ENCODE measurements around the gene CCDC88C.

DNA sequence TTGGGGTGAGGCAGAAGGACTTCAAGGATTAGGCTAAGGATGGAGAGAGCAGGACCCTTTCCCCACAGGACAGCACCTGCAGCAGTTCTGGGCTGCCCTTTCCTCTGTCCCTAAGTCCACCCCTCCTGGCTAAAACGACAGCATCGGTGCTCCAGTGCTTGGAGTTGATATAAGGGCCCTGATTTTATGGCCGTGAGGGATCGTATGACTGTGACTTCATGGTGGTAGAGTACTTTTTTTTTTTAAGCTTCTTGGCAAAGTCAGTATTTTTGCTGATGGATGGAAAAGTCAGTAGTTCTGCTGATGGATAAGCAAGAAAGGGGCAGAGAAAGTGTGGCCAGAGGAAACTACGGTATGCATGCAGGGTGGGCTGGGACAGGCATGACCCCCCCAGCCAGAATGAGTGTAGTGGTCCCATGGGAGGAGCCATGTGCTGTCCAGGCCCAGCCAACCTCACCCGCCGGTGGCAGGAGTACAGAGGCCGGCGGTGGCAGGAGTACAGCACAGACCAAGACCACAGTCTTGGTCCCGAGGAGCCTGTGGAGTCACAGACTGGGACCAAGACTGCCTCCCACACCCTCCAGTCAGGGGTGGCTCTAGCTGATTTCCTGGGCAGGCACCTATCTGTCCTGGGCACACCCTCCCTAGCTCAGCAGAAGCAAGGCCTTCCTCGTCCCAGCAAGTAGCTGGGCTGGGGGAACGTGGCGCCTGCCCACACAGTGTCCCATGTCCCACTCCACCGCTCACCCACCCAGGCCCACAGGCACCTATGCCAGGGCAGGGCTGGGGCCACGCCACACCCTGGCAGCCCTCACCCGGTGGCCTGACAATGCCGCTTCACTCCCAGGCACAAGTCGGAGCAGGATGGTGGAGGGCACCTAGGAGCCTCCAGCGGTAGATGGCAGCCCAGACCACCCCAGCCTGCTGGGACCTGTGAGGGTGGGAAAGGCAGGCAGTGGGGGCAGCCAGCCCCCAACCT, 46.3 kb downstream of the CCDC88C start:
- no peak for TF ChIP-seq POLR2A (IDR thresholded peaks at IDR 0.05; ENCODE audit: low read depth, low read length)
- TF ChIP-seq, protein P1, sequence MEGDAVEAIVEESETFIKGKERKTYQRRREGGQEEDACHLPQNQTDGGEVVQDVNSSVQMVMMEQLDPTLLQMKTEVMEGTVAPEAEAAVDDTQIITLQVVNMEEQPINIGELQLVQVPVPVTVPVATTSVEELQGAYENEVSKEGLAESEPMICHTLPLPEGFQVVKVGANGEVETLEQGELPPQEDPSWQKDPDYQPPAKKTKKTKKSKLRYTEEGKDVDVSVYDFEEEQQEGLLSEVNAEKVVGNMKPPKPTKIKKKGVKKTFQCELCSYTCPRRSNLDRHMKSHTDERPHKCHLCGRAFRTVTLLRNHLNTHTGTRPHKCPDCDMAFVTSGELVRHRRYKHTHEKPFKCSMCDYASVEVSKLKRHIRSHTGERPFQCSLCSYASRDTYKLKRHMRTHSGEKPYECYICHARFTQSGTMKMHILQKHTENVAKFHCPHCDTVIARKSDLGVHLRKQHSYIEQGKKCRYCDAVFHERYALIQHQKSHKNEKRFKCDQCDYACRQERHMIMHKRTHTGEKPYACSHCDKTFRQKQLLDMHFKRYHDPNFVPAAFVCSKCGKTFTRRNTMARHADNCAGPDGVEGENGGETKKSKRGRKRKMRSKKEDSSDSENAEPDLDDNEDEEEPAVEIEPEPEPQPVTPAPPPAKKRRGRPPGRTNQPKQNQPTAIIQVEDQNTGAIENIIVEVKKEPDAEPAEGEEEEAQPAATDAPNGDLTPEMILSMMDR (IDR thresholded peaks at IDR 0.05; ENCODE audit: extremely low read depth in 1 of 2, insufficient read depth in 1 of 2, low read depth in 1 of 2, low read length in 2 of 2): no peak

Measured in endothelial cell of umbilical vein (primary cell).